Prostate gland (tissue), 2 donors: Measurements from ENCODE around the gene SND1. TPM values are rescaled to one million over a fixed set of nuclear protein-coding genes. Genes with fewer than 3 reads are reported as not detected.

Experiments
- DNase-seq: peaks from one replicate; pipeline ENCODE4 v3.0.0-alpha.2; 2019; ENCODE audit warnings: low spot score
- H3K27ac ChIP-seq, 2 donors: fragments of 200-600 bp; sonication (generic); 2 replicates each; pipeline ENCODE4 v1.5.1; 2017 to 2019
- H3K27me3 ChIP-seq: fragments of 200-600 bp; sonication (generic); replicated peaks from 2 replicates; pipeline ENCODE4 v1.5.1; 2019; ENCODE audit not compliant: insufficient read depth
- H3K36me3 ChIP-seq, 2 donors: fragments of 200-600 bp; sonication (generic); 1 replicate in 1 of 2; 2 replicates in 1 of 2; pipeline versions ENCODE4 v1.5.1 to v1.8.1; 2017 to 2019
- H3K4me1 ChIP-seq: fragments of 200-600 bp; sonication (generic); replicated peaks from 2 replicates; pipeline ENCODE4 v1.5.1; 2019
- H3K4me3 ChIP-seq, 2 donors: fragments of 200-600 bp; sonication (generic); 2 replicates each; pipeline ENCODE4 v1.5.1; 2017 to 2019
- H3K9me3 ChIP-seq: fragments of 200-600 bp; sonication (generic); 2 replicates; pipeline ENCODE4 v1.5.1; 2017
- POLR2A ChIP-seq: fragments of 450-650 bp; IDR thresholded peaks from one replicate; pipeline ENCODE4 v1.6.1; 2016; ENCODE audit warnings: antibody characterized with exemption, mild to moderate bottlenecking
- POLR2AphosphoS5 ChIP-seq: sonication (generic); formaldehyde crosslinking; IDR thresholded peaks from one replicate; pipeline ENCODE4 v1.6.1; 2017; ENCODE audit warnings: antibody characterized with exemption
- WGBS: methylation state at CpG from one replicate; pipeline ENCODE4 v1.1.5; 2018; 5-methylcytosine and 5-hydroxymethylcytosine counted together
- intact Hi-C: fragments of 100-400 bp; cut with DNase I; formaldehyde crosslinking; loops from one replicate; pipeline ENCODE4 v1.14.2; 2022
- total RNA-seq, 2 donors: library from RNA; depleted of rRNA; stranded (reverse); fragments of >200 nt; gene quantifications; one replicate each; pipeline ENCODE4 v1.1.0, GENCODE V29; 2016
- TF ChIP-seq, protein P1 (sequence below), 4 experiments: fragments of 200-600 bp in 2 of 4; fragments of 450-650 bp in 2 of 4; sonication (generic) in 2 of 4; IDR thresholded peaks; 1 replicate in 3 of 4; 2 replicates in 1 of 4; pipeline ENCODE4 v1.5.1; 2016 to 2019; ENCODE audit warnings: antibody characterized with exemption in 4 of 4, mild to moderate bottlenecking in 2 of 4, moderate library complexity in 2 of 4

The SND1 gene
- total RNA-seq, 2 donors from 2014 or later, result 175 to 190 TPM

DNA sequence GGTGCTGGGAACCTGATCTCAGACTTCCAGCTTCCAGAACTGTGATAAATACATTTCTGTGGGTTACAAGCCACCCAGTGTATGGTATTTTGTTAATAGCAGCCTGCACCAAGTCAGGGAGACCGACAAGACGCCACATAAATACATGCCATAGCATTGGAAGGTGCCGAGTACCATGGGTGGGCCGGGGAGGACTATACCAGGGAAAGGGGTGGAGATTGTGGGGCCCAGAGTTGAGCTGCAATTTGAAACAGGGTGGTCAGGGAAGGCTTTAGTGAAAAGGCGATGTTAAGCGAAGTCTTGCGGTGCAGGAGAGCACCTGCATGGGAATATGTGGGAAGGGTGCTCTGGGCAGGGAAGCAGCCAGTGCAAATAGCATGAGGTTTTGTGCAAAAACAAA lies 468.1 kb downstream of the SND1 start:
- no peak overlapping the region for H3K4me3 ChIP-seq
- H3K36me3 ChIP-seq, result no peaks in the 10 kb centered on the region
- no peak overlapping the region for H3K27ac ChIP-seq
- TF ChIP-seq, protein P1, sequence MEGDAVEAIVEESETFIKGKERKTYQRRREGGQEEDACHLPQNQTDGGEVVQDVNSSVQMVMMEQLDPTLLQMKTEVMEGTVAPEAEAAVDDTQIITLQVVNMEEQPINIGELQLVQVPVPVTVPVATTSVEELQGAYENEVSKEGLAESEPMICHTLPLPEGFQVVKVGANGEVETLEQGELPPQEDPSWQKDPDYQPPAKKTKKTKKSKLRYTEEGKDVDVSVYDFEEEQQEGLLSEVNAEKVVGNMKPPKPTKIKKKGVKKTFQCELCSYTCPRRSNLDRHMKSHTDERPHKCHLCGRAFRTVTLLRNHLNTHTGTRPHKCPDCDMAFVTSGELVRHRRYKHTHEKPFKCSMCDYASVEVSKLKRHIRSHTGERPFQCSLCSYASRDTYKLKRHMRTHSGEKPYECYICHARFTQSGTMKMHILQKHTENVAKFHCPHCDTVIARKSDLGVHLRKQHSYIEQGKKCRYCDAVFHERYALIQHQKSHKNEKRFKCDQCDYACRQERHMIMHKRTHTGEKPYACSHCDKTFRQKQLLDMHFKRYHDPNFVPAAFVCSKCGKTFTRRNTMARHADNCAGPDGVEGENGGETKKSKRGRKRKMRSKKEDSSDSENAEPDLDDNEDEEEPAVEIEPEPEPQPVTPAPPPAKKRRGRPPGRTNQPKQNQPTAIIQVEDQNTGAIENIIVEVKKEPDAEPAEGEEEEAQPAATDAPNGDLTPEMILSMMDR (IDR thresholded peaks at IDR 0.05), result no peak
- TF ChIP-seq POLR2A, result no peak
- no peak for TF ChIP-seq POLR2AphosphoS5
- H3K9me3 ChIP-seq, result no peaks in the 10 kb centered on the region
- intact Hi-C loops, result no loop called here
- DNase-seq, result no peak
- WGBS, result 90% methylated on average over 7 of the region's 7 CpGs
- H3K4me1 ChIP-seq, result no peaks in the 10 kb centered on the region
- no peaks in the 10 kb centered on the region for H3K27me3 ChIP-seq

DNA sequence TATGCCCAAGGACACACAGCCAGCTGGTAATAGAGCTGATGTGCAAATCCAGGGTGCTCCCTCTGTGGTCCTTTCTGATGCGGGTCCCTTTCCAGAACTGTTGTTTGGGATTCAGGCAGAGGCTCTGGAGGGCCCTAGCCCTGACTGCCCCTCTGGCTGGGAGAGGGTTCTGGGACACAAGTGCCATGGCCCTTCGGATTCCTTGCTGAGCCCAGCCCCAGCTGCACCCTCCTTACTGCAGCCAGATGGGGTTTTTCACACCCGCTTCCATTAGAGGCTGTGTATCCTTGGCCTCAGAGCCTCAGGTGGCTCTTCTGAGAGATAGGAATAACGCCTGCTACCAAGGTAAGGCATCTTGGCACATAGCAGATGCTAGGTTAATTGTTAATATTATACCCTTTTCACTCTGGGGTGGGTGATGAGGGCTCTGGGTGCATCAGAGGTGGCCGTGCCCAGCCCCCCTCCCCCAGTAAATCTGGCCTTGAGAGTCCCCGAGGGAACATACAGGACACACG lies 469.0 kb downstream of the SND1 start:
- no peak overlapping the region for H3K4me3 ChIP-seq
- no peaks in the 10 kb centered on the region for H3K4me1 ChIP-seq
- WGBS, result 82% methylated on average over 7 of the region's 7 CpGs
- no peak overlapping the region for H3K27ac ChIP-seq
- no peaks in the 10 kb centered on the region for H3K27me3 ChIP-seq
- no peak for DNase-seq
- intact Hi-C loops, result no loop called here
- TF ChIP-seq POLR2A (no peak), POLR2AphosphoS5 (no peak)
- TF ChIP-seq, protein P1 (IDR thresholded peaks at IDR 0.05), result no peak
- no peaks in the 10 kb centered on the region for H3K9me3 ChIP-seq
- no peaks in the 10 kb centered on the region for H3K36me3 ChIP-seq

DNA sequence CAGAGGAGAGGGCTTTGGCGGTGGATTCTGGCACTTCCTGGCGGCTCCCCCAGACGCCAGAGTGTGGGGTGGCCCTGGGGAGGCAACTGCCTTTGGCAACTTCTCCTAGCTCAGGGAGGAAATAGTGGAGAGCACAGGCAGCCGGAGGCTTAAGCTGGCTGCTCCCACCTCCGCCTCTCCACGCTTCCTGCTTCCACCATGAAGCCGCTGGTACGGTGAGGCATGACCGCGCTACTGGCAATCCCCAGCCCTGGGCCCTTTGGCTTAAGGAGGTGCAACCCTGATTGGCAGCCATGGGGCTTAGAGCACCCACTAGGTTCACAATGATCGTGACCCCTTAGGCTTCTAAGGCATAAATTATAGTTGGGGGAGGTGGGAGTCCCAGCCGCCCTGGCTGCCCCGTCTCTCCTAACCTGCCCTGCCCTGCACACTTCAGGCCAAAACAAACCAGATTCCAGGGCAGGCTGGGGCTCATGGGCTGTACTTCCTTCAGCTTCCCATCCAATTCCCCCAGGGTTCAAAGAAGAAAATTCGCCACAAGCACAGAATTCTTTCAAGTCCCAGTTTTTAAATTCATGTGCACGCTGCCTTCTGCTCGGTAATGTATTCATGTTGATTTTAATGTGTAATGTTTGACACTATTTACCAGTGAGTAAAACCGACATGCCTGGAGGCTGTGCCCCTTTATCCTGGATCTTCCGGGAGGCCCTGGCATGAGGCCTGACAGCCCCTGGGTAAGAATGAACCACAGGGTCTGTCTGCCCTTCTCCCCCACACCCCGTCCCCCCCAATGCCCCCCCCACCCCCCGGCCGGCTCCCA lies 469.9 kb downstream of the SND1 start:
- 55% methylated on average over 21 of the region's 21 CpGs for WGBS
- no peak for DNase-seq

DNA sequence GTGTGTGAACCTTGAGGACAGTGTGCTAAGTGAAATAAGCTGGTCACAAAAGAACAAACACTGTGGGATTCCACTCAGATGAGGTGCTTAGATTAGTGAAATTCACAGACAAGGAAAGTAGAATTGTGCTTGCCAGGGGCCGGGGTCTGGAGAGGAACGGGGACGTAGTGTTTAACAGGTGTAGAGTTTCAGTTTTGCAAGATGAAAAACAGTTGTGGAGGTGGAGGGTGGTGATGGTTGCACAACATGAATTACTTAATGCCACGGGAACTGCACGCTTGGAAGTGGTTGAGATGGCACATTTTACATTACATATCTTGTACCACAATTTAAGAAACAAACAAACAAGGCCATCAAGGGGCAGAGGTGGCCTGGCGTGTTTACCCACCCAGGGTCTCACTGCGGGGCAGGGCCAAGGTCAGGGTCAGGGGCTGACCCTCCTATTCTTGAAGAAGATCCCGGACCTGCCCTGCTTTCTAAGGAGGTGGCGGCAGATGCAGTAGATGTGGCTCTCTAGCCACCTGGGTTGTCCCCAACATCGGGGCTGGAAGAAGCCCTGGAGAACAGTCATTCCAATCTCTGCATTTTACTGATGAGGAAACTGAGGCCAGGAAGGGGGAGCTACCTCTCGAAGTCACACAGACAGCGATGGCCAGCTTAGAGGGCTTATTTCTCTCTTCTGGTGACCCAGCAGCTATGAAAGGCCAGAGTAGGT lies 470.7 kb downstream of the SND1 start:
- no peaks in the 10 kb centered on the region for H3K27me3 ChIP-seq
- no peaks in the 10 kb centered on the region for H3K9me3 ChIP-seq
- intact Hi-C loops, result no loop called here
- TF ChIP-seq POLR2AphosphoS5 (no peak), POLR2A (no peak)
- TF ChIP-seq, protein P1 (IDR thresholded peaks at IDR 0.05), result no peak
- no peak overlapping the region for H3K4me3 ChIP-seq
- no peak overlapping the region for H3K27ac ChIP-seq
- no peaks in the 10 kb centered on the region for H3K4me1 ChIP-seq
- no peaks in the 10 kb centered on the region for H3K36me3 ChIP-seq
- no peak for DNase-seq
- 59% methylated on average over 12 of the region's 12 CpGs for WGBS

More for the DNA sequence above, 469.9 kb downstream of the SND1 start:
- intact Hi-C loops, result no loop called here
- H3K4me1 ChIP-seq, result no peaks in the 10 kb centered on the region
- no peak overlapping the region for H3K4me3 ChIP-seq
- H3K9me3 ChIP-seq, result no peaks in the 10 kb centered on the region
- no peak overlapping the region for H3K27ac ChIP-seq
- TF ChIP-seq POLR2A, result no peak
- TF ChIP-seq POLR2AphosphoS5, result no peak
- TF ChIP-seq, protein P1 (IDR thresholded peaks at IDR 0.05), result no peak
- no peaks in the 10 kb centered on the region for H3K27me3 ChIP-seq
- H3K36me3 ChIP-seq, result no peaks in the 10 kb centered on the region
